GM19468 (cell line): ENCODE results near the gene NUDT8.
"Not testable (repeated sequence)": the region's sequence is repeated elsewhere in the genome, so short reads cannot be mapped to it uniquely, and the experiment has no call there.

Source experiments
- ATAC-seq: cut with Tn5 transposase; IDR thresholded peaks from one replicate; pipeline ENCODE4 v1.9.1; 2021; ENCODE audit warnings: mild to moderate bottlenecking, moderate library complexity, moderate number of reproducible peaks; ENCODE audit not compliant: unreplicated experiment; ENCODE audit errors: extremely low read depth

NUDT8 gene

GRCh38 chr11:67662142-67662834 is 32.6 kb upstream of the NUDT8 start:
- ATAC-seq = no peak

- not testable (repeated sequence) for ATAC-seq
Measured at GRCh38 chr11:67660752-67661151, 31.0 kb upstream of the NUDT8 start.

- not testable (repeated sequence) for ATAC-seq
Measured at GRCh38 chr11:67659651-67660165, 30.0 kb upstream of the NUDT8 start.

GRCh38 chr11:67657300-67657699 is 27.6 kb upstream of the NUDT8 start:
- no peak for ATAC-seq

GRCh38 chr11:67656278-67656922 is 26.7 kb upstream of the NUDT8 start:
- no peak for ATAC-seq

- no peak for ATAC-seq
Measured at GRCh38 chr11:67654225-67654624, 24.5 kb upstream of the NUDT8 start.

- ATAC-seq = no peak
Measured at GRCh38 chr11:67652965-67653845, 23.5 kb upstream of the NUDT8 start.

- no peak for ATAC-seq
Measured at GRCh38 chr11:67651976-67652781, 22.4 kb upstream of the NUDT8 start.

- no peak for ATAC-seq
Measured at GRCh38 chr11:67649634-67650510, 20.1 kb upstream of the NUDT8 start.

GRCh38 chr11:67648796-67649613 is 19.3 kb upstream of the NUDT8 start:
- no peak for ATAC-seq

- no peak for ATAC-seq
Measured at GRCh38 chr11:67648140-67648795, 18.5 kb upstream of the NUDT8 start.

GRCh38 chr11:67647471-67647870 is 17.7 kb upstream of the NUDT8 start:
- ATAC-seq = no peak

- ATAC-seq = no peak
Measured at GRCh38 chr11:67646535-67647336, 17.0 kb upstream of the NUDT8 start.

- ATAC-seq = no peak
Measured at GRCh38 chr11:67645521-67646461, 16.1 kb upstream of the NUDT8 start.

- ATAC-seq = no peak
Measured at GRCh38 chr11:67644472-67645418, 15.0 kb upstream of the NUDT8 start.
